NCI-H1417 (cell line): ENCODE data around the gene IGF1R.
A peak's percentile ranks its signal among the peaks of the same experiment; 100 is the strongest.

Experiments used
- DNase-seq, 3 experiments: peaks; one replicate each; lab custom pipeline; 2025; lab: John Stamatoyannopoulos, UW

The IGF1R gene

DNA sequence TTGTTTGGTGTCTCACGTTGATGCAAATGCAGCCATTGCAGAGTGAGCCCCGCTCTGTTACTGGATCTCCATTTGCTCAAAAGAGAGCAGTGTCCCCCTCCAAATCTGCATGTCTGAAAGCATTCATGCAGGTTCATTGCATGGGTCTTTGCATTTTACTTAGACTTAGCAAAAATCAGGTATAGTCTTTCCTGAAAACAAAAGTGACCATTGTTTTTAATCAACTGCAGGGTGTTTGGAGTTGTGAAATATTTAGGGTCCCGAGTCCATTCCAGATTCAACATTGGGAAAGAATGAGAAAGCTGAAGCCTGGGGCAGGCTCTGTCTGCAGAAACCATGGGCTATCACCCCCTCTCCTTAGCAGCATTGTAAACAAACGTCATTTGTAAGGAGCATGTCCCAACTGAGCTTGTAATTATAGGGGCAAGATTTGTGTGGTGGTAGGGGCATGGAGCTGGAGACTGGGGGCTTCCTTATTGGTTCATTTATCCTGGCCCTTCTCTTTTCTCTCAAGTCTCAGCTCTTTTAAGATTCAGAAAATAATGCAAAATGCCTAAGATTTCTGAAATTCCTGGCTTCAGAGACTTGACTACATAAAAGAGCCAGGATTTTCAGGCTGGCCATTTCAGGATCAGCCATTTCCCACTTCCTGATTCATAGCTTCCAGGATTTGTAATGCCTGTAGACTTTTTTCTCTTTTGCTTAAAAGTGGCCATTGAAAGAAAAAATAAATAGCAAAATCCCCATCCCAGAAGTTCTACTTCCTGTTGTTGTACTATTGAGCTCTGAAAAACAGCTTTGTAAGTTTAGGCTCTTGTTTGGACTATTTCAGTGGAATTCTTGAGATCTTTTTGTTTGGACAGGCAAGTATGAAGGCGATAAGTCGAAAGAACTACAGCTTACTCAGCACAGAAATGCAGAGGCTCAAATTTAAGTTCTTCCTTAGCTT is 23.0 kb downstream of the IGF1R start:
- no peak for DNase-seq

- DNase-seq = peak in 1 of 3 experiments; percentile 45
These were observed 24.8 kb downstream of the IGF1R start for GRCh38 chr15:98673133-98673532.

DNA sequence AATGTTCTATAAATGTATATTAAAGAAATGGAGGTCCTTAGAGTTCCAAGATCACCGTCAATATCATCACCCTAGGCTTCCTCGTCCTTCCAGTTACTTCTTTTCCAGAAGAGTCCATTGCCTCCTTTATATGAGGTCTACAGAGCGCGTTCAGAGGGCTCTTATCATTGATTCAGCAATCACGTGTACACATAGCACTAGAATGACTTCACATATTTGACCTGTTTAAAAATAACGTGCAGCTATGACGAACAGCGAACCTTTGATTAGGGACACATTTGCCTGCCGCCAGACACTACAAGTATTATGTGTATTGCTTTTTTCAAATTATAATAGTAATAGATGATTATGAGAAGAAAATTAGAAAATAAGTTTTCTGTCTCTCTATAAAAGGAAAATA is 26.0 kb downstream of the IGF1R start:
- no peak for DNase-seq

DNA sequence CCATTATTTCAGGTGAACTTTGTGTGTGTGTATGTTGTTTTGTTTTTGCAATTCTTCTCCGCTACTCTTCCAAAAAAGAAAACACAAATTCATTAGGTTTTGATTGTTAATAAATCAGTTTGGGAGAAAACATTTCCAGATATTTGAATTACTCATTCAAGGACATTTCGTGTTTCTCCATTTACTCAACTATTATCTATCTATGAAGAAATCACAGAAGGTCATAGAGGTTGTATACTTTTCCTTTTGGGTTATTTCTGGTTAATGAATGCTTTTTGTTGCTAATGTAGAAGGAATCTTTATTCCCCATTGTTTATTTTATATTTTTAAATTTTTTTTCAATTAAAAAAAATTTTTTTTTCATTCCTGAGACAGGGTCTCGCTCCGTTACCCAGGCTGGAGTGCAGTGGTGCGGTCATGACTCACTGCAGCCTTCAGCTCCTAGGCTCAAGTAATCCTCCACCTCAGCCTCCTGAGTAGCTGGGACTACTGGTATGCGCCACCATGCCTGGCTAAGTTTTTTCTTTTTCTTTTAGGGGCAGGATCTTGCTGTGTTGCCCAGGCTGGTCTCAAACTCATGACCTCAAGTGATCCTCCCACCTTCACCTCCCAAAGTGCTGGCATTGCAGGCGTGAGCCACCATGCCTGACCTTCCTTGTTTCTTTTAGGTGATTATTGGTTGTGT is 28.4 kb downstream of the IGF1R start:
- DNase-seq = no peak

DNA sequence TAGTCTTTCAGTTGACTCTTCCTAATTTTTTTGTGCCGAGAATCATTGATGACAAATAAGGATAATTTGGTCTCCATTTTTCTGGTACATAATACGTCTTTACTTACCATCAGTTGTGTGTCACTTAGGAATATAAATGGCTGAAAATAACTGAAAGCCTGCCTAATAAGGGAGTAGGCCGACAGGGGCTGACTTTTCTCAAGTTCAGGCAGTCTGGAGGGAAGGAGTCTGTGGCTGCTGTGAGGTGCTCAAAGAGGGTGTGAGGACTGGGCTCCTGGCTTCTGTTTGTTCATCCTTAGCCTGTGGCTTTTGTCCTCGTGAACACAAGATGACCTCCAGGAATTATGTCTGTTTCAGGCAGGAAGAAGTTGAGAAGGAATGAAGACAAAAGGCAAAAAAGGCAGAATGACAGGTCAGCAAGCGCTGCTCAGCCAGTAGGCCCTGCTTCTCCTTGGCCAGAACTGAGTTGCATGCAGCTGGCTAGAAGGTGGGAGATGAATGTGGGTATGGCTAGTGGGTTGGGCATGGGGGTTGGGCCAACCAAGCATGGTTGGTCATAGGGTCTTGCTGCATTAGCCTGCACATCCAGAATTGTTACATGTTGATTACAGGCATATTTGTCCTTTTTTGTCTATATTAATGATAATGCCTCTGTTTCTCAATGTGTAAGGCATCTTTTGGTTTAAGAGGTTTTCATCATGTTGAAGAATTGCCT is 29.2 kb downstream of the IGF1R start:
- no peak for DNase-seq

DNA sequence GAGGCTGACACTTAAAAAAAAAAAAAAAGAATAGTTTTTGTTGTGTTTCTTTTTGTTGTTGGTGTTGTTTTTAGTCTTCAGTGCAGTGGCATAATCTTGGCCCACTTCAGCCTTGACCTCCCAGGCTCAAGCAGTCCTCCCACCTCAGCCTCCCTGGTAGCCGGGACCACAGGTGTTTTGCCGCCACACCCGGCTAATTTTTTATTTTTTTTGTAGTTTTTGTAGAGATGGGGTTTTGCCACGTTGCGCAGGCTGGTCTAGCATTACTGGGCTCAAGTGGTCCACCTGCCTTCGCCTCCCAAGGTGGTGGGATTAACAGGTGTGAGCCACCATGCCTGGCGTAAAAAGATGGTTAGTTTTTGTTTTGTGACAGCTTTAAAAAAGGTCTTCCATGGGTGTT is 30.1 kb downstream of the IGF1R start:
- no peak for DNase-seq

DNA sequence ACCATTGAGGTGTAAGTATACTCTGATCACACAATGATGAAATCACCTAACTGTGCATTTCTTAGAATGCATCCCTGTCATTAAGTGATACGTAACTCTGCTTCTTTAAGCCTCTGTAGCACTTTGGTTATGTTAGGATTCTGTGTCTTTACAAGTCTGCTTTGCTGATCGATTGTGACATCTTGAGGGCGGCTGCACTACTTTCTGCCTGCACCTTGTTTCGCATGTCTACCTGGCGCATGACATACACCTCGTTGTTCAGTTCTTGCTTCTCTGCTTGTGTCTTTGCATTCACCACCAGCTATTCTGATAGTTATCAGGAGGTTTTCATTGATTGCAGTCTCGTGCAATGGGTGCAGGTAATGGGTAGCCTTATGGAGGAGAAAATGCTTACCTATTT is 32.7 kb downstream of the IGF1R start:
- DNase-seq = no peak

GRCh38 chr15:98682992-98683701 is 34.8 kb downstream of the IGF1R start:
- peak in 1 of 3 experiments; percentile 78 for DNase-seq

- peak in 1 of 3 experiments; percentile 26 for DNase-seq
These were observed 35.5 kb downstream of the IGF1R start for GRCh38 chr15:98683831-98684230.

GRCh38 chr15:98684436-98684835 is 36.1 kb downstream of the IGF1R start:
- DNase-seq = no peak

DNA sequence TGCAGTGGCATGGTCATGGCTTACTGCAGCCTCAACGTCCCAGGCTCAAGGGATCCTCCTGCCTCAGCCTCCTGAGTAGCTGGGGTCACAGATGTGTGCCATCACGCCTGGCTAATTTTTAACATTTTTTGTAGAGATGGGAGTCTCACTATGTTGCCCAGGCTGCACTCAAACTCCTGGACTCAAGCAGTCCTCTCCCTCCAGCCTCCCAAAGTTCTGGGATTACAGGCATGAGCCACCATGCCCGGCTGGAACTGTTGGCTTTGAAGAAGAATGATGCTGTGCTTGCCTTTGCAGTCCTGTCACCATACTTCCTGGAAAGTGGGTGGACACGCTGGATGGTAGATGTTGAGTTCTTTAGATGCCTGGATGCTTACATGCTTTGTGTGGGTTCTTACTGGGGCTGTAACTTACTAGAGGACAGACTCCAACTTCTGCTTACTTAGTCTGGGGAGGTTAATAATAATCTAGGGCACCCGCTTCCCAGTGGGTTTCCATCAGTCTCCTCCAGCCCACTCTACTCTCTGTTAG is 36.7 kb downstream of the IGF1R start:
- DNase-seq = no peak

DNA sequence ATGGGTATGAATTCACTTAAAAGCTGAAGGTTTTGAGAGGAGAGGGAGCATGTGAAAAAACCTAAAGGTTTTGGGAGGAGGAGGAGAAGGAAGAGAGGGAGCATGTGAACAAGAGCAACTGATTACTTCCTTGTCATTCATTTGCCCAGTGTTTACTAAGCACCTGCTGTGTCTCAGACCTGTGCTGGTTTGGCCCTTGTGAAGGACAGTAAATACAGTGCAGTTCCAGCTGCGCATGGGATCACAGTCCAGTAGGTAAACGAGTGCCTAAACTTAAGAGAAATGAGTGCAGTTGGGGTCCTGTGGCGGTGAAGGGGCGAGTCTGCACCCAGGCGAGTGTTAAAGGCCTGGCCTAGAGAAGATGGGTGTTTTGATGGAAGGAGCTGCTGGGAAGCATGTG is 38.6 kb downstream of the IGF1R start:
- DNase-seq = peak in 2 of 3 experiments; percentile 11 to 30

DNA sequence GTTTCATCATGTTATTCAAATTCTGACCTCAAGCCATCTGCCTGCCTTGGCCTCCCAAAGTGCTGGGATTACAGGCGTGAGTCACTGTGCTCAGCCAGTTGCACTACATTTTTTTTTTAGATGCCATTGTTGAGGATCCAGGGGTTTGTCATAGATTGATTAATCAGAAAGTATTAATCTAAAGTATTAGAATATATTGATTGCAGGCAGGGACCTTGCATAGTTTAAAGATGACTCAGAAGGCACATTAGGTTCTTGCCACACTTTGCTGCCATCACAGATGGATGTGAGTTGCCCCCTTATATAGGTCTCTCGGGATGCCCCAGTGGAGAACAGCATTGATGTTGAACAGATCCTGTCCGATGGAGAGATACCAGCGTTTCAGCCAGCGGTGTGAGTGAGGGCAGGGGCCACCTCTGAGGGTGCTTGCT is 41.1 kb downstream of the IGF1R start:
- no peak for DNase-seq

GRCh38 chr15:98690272-98690950 is 42.1 kb downstream of the IGF1R start:
- DNase-seq = no peak

DNA sequence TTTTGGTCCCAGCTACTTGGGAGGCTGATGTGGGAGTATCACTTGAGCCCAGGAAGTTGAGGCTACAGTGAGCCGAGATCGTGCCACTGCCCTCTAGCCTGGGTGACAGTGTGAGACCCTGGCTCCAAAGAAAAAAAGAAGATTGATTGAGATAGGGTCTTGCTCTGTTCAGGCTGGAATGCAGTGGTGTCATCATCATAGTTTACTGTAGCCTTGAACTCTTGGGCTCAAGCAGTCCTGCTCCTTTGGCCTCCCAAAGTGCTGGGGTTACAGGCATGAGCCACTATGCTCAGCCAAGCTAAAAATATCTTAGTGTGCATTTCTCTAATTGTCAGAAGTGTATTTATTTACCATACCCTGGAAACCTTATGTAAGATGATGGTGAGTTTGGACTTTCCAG is 43.9 kb downstream of the IGF1R start:
- no peak for DNase-seq

DNA sequence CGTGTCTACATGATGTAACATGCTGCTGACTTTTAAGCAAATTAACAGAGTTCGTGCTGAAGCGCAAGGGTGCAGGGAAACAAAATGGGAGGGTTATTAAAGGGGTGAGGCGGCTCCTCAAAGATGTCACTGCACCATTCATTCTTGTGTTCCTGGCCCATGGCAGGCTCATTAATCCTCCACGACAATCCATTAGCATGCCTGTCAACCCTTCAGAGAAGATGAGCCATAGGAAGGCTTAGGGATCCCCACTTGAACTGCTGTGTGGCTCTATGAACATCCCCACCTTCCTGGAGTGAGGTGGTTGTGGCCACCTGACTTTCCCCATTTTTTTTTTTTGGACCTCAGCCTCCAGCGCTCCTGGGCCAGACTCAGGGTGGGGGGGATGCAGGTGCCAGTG is 45.8 kb downstream of the IGF1R start:
- peak in 1 of 3 experiments; percentile 11 for DNase-seq

GRCh38 chr15:98698792-98699191 is 50.5 kb downstream of the IGF1R start:
- no peak for DNase-seq

- no peak for DNase-seq
These were observed 51.5 kb downstream of the IGF1R start for GRCh38 chr15:98699591-98700424.

DNA sequence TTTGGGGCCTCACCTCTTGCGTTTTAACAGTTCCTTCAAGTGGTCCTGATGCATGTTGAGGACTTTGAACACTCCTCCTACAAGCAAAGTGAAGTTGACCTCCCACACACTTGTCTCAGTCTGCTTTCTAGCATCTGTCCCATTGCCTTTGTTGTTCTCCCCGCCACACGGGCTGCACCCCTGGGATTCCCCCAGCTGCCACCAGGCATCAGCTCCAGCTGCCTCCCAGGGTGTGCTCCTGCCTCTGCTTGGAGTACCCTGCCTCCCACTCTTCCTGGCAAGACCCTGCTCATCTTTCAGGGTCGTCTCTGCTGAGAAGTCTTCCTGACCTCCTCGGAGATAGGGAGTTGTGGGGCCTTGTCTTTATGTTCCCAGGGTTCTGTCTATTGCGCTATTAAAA is 52.2 kb downstream of the IGF1R start:
- no peak for DNase-seq

GRCh38 chr15:98703126-98703685 is 54.9 kb downstream of the IGF1R start:
- DNase-seq = no peak
